SK-N-MC (cell line): ENCODE results near the gene PGLYRP2.

Experiments
- DNase-seq: peaks from one replicate; pipeline ENCODE4 v3.0.0-alpha.2; 2011; ENCODE audit warnings: low read depth, low spot score
- H3K27ac ChIP-seq: fragments of 200-600 bp; sonication (generic); 2 replicates; pipeline ENCODE4 v1.5.1; 2016; ENCODE audit warnings: mixed run types
- H3K36me3 ChIP-seq: fragments of 200-600 bp; sonication (generic); 2 replicates; pipeline ENCODE4 v1.6.1; 2017; ENCODE audit warnings: antibody characterized with exemption, low read length, mixed read lengths; ENCODE audit not compliant: insufficient read depth
- H3K4me3 ChIP-seq: fragments of 200-600 bp; sonication (generic); 2 replicates; pipeline ENCODE4 v1.5.1; 2016
- H3K9ac ChIP-seq: fragments of 200-600 bp; sonication (generic); 2 replicates; pipeline ENCODE4 v1.8.0; 2017; ENCODE audit warnings: mixed run types, mixed read lengths; ENCODE audit not compliant: insufficient read length
- H3K9me3 ChIP-seq: fragments of 200-600 bp; sonication (generic); 2 replicates; pipeline ENCODE4 v1.6.1; 2017; ENCODE audit warnings: low read depth, mild to moderate bottlenecking, antibody characterized with exemption, low read length, moderate library complexity, mixed read lengths
- EZH2 ChIP-seq: fragments of 200-600 bp; sonication (generic); IDR thresholded peaks from one replicate; pipeline ENCODE4 v1.6.1; 2017; ENCODE audit warnings: antibody characterized with exemption
- FOXP2 ChIP-seq: optimal IDR thresholded peaks from 2 replicates; pipeline ENCODE3; 2011; ENCODE audit warnings: mild to moderate bottlenecking, moderate library complexity; ENCODE audit not compliant: insufficient read depth; ENCODE audit errors: extremely low read length, control extremely low read depth
- POLR2AphosphoS5 ChIP-seq: IDR thresholded peaks from 2 replicates; pipeline ENCODE4 v1.6.1; 2012; ENCODE audit warnings: mild to moderate bottlenecking, low read depth, low read length, borderline replicate concordance

The PGLYRP2 gene

GRCh38 chr19:15426485-15427349 is 52.6 kb downstream of the PGLYRP2 start:
- peaks cover 67% of the 10 kb centered on the region for H3K36me3 ChIP-seq
- no peak for TF ChIP-seq EZH2
- TF ChIP-seq FOXP2: no peak
- no peak for TF ChIP-seq POLR2AphosphoS5
- no peak for DNase-seq
- no peak overlapping the region for H3K9ac ChIP-seq
- peaks cover 6% of the 10 kb centered on the region; the same call in 1 of the 2 replicates for H3K9me3 ChIP-seq
- no peak overlapping the region for H3K4me3 ChIP-seq
- H3K27ac ChIP-seq: 0 out of 2 replicates have a peak overlapping the region, but pooled peaks have one; percentile 25

GRCh38 chr19:15425321-15425950 is 53.9 kb downstream of the PGLYRP2 start:
- no peak for TF ChIP-seq POLR2AphosphoS5
- TF ChIP-seq FOXP2: no peak
- TF ChIP-seq EZH2: no peak
- H3K9me3 ChIP-seq: peaks cover 6% of the 10 kb centered on the region; the same call in 1 of the 2 replicates
- peaks cover 60% of the 10 kb centered on the region for H3K36me3 ChIP-seq
- H3K4me3 ChIP-seq: no peak overlapping the region
- DNase-seq: no peak
- H3K27ac ChIP-seq: no peak overlapping the region
- H3K9ac ChIP-seq: no peak overlapping the region

GRCh38 chr19:15424692-15425272 is 54.5 kb downstream of the PGLYRP2 start:
- peaks cover 60% of the 10 kb centered on the region for H3K36me3 ChIP-seq
- TF ChIP-seq EZH2 (no peak), FOXP2 (no peak), POLR2AphosphoS5 (no peak)
- no peak for DNase-seq
- H3K4me3 ChIP-seq: no peak overlapping the region
- no peak overlapping the region for H3K9ac ChIP-seq
- peaks cover 6% of the 10 kb centered on the region; the same call in 1 of the 2 replicates for H3K9me3 ChIP-seq
- H3K27ac ChIP-seq: no peak overlapping the region

GRCh38 chr19:15424121-15424520 is 55.2 kb downstream of the PGLYRP2 start:
- Histone ChIP-seq H3K9ac (no peak overlapping the region), H3K36me3 (peaks cover 60% of the 10 kb centered on the region), H3K27ac (no peak overlapping the region), H3K4me3 (no peak overlapping the region), H3K9me3 (peaks cover 6% of the 10 kb centered on the region; the same call in 1 of the 2 replicates)
- no peak for DNase-seq
- no peak for TF ChIP-seq EZH2
- TF ChIP-seq FOXP2: no peak
- TF ChIP-seq POLR2AphosphoS5: no peak

GRCh38 chr19:15423130-15423529 is 56.2 kb downstream of the PGLYRP2 start:
- H3K36me3 ChIP-seq: peaks cover 55% of the 10 kb centered on the region

GRCh38 chr19:15422296-15423075 is 56.8 kb downstream of the PGLYRP2 start:
- no peak for DNase-seq
- Histone ChIP-seq H3K9ac (peak overlapping the region; percentile 45), H3K4me3 (no peak overlapping the region; the same call in 1 of the 2 replicates), H3K9me3 (peaks cover 6% of the 10 kb centered on the region; the same call in 1 of the 2 replicates), H3K36me3 (peaks cover 52% of the 10 kb centered on the region), H3K27ac (peak overlapping the region; percentile 27)
- TF ChIP-seq FOXP2 (no peak), POLR2AphosphoS5 (no peak), EZH2 (no peak)

More at GRCh38 chr19:15423130-15423529, 56.2 kb downstream of the PGLYRP2 start:
- TF ChIP-seq POLR2AphosphoS5: no peak
- no peak for TF ChIP-seq EZH2
- TF ChIP-seq FOXP2: no peak
- no peak overlapping the region for H3K9ac ChIP-seq
- H3K9me3 ChIP-seq: peaks cover 6% of the 10 kb centered on the region; the same call in 1 of the 2 replicates
- no peak overlapping the region for H3K4me3 ChIP-seq
- DNase-seq: no peak
- no peak overlapping the region for H3K27ac ChIP-seq

GRCh38 chr19:15421721-15422260 is 57.5 kb downstream of the PGLYRP2 start:
- H3K36me3 ChIP-seq: peaks cover 52% of the 10 kb centered on the region

More at GRCh38 chr19:15421721-15422260, 57.5 kb downstream of the PGLYRP2 start:
- Histone ChIP-seq H3K27ac (peak overlapping the region; percentile 27), H3K4me3 (no peak overlapping the region), H3K9me3 (peaks cover 6% of the 10 kb centered on the region; the same call in 1 of the 2 replicates), H3K9ac (peak overlapping the region; percentile 45)
- no peak for DNase-seq
- TF ChIP-seq FOXP2 (no peak), POLR2AphosphoS5 (no peak), EZH2 (no peak)
